HL-60 (cell line): Measurements from ENCODE around the gene UBE2E2.

Experiments
- CTCF ChIP-seq: IDR thresholded peaks from one replicate; pipeline ENCODE4 v1.5.1; 2011; ENCODE audit warnings: low read length, control low read depth, inconsistent platforms; ENCODE audit not compliant: insufficient read depth
- GABPA ChIP-seq: IDR thresholded peaks from 2 replicates; pipeline ENCODE4 v1.6.1; 2012; ENCODE audit warnings: low read depth
- POLR2AphosphoS5 ChIP-seq: IDR thresholded peaks from 2 replicates; pipeline ENCODE4 v1.6.1; 2012; ENCODE audit warnings: low read depth
- SPI1 ChIP-seq: IDR thresholded peaks from 2 replicates; pipeline ENCODE4 v1.6.1; 2012; ENCODE audit warnings: low read depth, mild to moderate bottlenecking, borderline replicate concordance
- TF ChIP-seq, protein P1 (sequence below): IDR thresholded peaks from 2 replicates; pipeline ENCODE4 v1.6.1; 2012; ENCODE audit warnings: low read depth; ENCODE audit not compliant: insufficient replicate concordance

DNA sequence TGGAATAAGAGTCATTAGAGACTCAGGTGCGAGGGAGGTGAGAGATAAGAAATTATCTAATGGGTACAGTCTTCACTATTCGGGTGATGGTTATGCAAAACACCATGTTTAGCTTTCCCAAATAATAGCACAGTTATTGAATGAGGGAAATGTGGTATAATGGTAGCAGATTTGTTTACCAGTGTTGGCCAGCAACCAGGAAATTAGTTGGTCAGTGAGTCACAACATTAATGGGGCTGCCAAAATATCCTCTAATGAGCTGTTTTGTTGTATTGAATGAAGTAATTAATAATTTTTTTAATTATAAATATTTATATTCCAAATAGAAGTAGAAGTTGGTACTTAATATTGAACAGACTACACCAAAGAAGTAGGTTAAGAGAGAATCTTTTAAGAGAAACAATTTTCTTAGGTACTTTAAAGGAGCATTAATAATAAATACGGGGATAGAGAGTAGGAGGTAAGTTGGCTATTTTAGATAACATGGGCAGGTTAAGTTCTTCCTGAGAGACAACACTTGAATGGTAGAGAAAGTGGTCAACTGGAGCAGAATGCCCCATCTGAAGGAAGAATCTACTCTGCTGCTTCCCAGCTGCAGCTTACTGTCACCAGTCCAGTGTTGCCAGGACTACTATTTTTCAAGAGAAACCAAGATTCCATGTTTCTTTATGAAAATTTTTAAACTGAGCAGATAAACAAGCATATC lies 218.8 kb downstream of the UBE2E2 start:
- TF ChIP-seq CTCF (no peak), SPI1 (no peak), POLR2AphosphoS5 (no peak), GABPA (no peak)
- TF ChIP-seq, protein P1, sequence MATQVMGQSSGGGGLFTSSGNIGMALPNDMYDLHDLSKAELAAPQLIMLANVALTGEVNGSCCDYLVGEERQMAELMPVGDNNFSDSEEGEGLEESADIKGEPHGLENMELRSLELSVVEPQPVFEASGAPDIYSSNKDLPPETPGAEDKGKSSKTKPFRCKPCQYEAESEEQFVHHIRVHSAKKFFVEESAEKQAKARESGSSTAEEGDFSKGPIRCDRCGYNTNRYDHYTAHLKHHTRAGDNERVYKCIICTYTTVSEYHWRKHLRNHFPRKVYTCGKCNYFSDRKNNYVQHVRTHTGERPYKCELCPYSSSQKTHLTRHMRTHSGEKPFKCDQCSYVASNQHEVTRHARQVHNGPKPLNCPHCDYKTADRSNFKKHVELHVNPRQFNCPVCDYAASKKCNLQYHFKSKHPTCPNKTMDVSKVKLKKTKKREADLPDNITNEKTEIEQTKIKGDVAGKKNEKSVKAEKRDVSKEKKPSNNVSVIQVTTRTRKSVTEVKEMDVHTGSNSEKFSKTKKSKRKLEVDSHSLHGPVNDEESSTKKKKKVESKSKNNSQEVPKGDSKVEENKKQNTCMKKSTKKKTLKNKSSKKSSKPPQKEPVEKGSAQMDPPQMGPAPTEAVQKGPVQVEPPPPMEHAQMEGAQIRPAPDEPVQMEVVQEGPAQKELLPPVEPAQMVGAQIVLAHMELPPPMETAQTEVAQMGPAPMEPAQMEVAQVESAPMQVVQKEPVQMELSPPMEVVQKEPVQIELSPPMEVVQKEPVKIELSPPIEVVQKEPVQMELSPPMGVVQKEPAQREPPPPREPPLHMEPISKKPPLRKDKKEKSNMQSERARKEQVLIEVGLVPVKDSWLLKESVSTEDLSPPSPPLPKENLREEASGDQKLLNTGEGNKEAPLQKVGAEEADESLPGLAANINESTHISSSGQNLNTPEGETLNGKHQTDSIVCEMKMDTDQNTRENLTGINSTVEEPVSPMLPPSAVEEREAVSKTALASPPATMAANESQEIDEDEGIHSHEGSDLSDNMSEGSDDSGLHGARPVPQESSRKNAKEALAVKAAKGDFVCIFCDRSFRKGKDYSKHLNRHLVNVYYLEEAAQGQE, result no peak
